Gastroesophageal sphincter (tissue), 3 donors: Measurements from ENCODE around the gene GRK3.

ENCODE experiments used
- POLR2A ChIP-seq, 2 donors: fragments of 450-650 bp; IDR thresholded peaks; one replicate each; pipeline ENCODE4 v1.6.1; 2017; ENCODE audit warnings: antibody characterized with exemption in 2 of 2, mild to moderate bottlenecking in 2 of 2, moderate library complexity in 1 of 2
- POLR2AphosphoS5 ChIP-seq: sonication (generic); formaldehyde crosslinking; IDR thresholded peaks from one replicate; pipeline ENCODE4 v1.6.1; 2017; ENCODE audit warnings: antibody characterized with exemption
- TF ChIP-seq, protein P1 (sequence below), 4 experiments: fragments of 200-600 bp in 2 of 4; fragments of 450-650 bp in 2 of 4; sonication (generic) in 1 of 4; IDR thresholded peaks; one replicate each; pipeline ENCODE4 v1.5.1; 2017 to 2019; ENCODE audit warnings: antibody characterized with exemption in 4 of 4, mild to moderate bottlenecking in 2 of 4, moderate library complexity in 2 of 4

DNA sequence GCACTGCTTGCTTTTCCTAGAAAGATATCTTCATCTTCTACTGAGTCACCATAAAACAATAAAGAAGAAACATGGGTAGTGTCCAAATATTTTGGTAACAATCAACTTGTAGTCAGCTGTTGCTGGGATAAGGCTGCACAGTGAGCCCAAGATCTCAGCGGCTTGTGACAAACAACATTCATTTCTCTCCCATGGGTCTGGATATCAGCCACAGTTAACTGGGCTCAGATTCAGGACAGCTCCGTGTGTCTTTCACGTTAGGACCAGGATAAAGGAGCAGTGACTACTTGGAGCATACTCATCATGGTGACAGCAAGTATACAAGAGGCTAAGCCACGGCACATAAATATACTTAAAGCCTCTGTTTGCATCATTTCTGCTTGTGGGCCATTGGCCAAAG is 27.9 kb upstream of the GRK3 start:
- TF ChIP-seq, protein P1, sequence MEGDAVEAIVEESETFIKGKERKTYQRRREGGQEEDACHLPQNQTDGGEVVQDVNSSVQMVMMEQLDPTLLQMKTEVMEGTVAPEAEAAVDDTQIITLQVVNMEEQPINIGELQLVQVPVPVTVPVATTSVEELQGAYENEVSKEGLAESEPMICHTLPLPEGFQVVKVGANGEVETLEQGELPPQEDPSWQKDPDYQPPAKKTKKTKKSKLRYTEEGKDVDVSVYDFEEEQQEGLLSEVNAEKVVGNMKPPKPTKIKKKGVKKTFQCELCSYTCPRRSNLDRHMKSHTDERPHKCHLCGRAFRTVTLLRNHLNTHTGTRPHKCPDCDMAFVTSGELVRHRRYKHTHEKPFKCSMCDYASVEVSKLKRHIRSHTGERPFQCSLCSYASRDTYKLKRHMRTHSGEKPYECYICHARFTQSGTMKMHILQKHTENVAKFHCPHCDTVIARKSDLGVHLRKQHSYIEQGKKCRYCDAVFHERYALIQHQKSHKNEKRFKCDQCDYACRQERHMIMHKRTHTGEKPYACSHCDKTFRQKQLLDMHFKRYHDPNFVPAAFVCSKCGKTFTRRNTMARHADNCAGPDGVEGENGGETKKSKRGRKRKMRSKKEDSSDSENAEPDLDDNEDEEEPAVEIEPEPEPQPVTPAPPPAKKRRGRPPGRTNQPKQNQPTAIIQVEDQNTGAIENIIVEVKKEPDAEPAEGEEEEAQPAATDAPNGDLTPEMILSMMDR (IDR thresholded peaks at IDR 0.05): no peak
- TF ChIP-seq POLR2A (IDR thresholded peaks at IDR 0.05) (no peak), POLR2AphosphoS5 (no peak)
